GM10248 (cell line): ENCODE results near the gene PTPRN2.

Experiments
- CTCF ChIA-PET: fragments of 300-600 bp; sonication (Branson Sonifier 250); formaldehyde crosslinking; extraction: SDS; loops from one replicate; lab custom pipeline; 2021; ENCODE audit warnings: antibody characterized with exemption; lab: Yijun Ruan, JAX
- POLR2A ChIA-PET: fragments of 350-650 bp; sonication (Branson Sonifier 250); formaldehyde crosslinking; extraction: SDS; loops from one replicate; lab custom pipeline; 2020; ENCODE audit warnings: antibody characterized with exemption; lab: Yijun Ruan, JAX
- DNase-seq: peaks from one replicate; pipeline ENCODE4 v3.0.0; 2012; ENCODE audit errors: extremely low spot score
- CTCF ChIP-seq: IDR thresholded peaks from 2 replicates; pipeline ENCODE4 v1.5.1; 2012; ENCODE audit warnings: mild to moderate bottlenecking, low read depth; ENCODE audit errors: extremely low read depth, missing control alignments, control extremely low read depth

The PTPRN2 gene

GRCh38 chr7:157901166-157901565, 686.5 kb downstream of the PTPRN2 start:
- ChIA-PET CTCF (no interaction called here), POLR2A (no interaction called here)
- DNase-seq, result no peak
- no peak for TF ChIP-seq CTCF

GRCh38 chr7:157900556-157900955, 687.1 kb downstream of the PTPRN2 start:
- DNase-seq, result no peak
- TF ChIP-seq CTCF, result no peak
- ChIA-PET POLR2A (no interaction called here), CTCF (no interaction called here)

- no peak for DNase-seq
- POLR2A ChIA-PET, result no interaction called here
- TF ChIP-seq CTCF, result no peak
- CTCF ChIA-PET, result no interaction called here
These were observed 687.6 kb downstream of the PTPRN2 start for GRCh38 chr7:157900011-157900410.

- CTCF ChIA-PET, result no interaction called here
- no peak for DNase-seq
- POLR2A ChIA-PET, result no interaction called here
- no peak for TF ChIP-seq CTCF
These were observed 688.7 kb downstream of the PTPRN2 start for GRCh38 chr7:157898802-157899505.

- ChIA-PET CTCF (no interaction called here), POLR2A (no interaction called here)
- no peak for TF ChIP-seq CTCF
- DNase-seq, result no peak
These were observed 689.4 kb downstream of the PTPRN2 start for GRCh38 chr7:157898261-157898660.

GRCh38 chr7:157897681-157898080, 689.9 kb downstream of the PTPRN2 start:
- CTCF ChIA-PET, result no interaction called here
- DNase-seq, result no peak
- TF ChIP-seq CTCF, result no peak
- POLR2A ChIA-PET, result no interaction called here
